ENCODE results near the gene NTRK3.

- TF ChIP-seq EZH2 (IDR thresholded peaks at IDR 0.05) = no peak
- TF ChIP-seq POLR2AphosphoS5 (IDR thresholded peaks at IDR 0.05; ENCODE audit: borderline replicate concordance, low read depth, low read length) = no peak
These were observed 288.6 kb downstream of the NTRK3 start for GRCh38 chr15:87967951-87968350.

All from SK-N-MC (cell line).